NT2/D1 (cell line): ENCODE data around the gene CDKN2AIPNL.

Experiments
- SUZ12 ChIP-seq: IDR thresholded peaks from 2 replicates; pipeline ENCODE4 v1.6.1; 2011; ENCODE audit not compliant: insufficient read length, insufficient read depth; ENCODE audit errors: extremely low read depth
- YY1 ChIP-seq: IDR thresholded peaks from 2 replicates; pipeline ENCODE4 v1.6.1; 2011; ENCODE audit not compliant: insufficient read length, insufficient read depth
- ZNF274 ChIP-seq: IDR thresholded peaks from 2 replicates; pipeline ENCODE4 v1.6.1; 2011; ENCODE audit warnings: mild to moderate bottlenecking, low read depth, low read length

DNA sequence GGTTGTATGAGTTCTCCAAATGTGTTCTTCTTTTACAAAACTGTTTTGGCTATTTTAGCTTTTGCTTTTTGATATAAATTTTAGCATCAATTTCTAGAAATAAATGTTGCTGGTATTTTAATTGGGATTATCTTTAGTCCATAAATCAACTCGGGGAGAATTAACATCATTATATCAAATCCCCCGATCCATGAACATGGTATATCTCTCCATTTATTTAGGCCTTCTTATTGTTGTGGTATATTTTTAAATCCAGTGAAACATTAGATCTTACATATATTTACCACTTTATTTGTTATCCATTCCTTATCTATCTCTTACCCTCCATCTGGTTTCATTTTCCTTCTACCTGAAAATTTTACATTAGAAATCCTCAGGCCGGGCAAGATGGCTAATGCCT, 7.3 kb upstream of the CDKN2AIPNL start:
- no peak for TF ChIP-seq ZNF274
- no peak for TF ChIP-seq YY1
- TF ChIP-seq SUZ12: no peak
